Measurements from ENCODE around the gene NHERF1. TPM values are rescaled to one million over a fixed set of nuclear protein-coding genes. Genes with fewer than 3 reads are reported as not detected.

Gene NHERF1
- total and polyA plus RNA-seq, 2 of the 13 experiments (the other 11 are each of a cell fraction or from before 2014, with no cell fraction given) = 169 to 269 TPM

- TF ChIP-seq, protein P1, sequence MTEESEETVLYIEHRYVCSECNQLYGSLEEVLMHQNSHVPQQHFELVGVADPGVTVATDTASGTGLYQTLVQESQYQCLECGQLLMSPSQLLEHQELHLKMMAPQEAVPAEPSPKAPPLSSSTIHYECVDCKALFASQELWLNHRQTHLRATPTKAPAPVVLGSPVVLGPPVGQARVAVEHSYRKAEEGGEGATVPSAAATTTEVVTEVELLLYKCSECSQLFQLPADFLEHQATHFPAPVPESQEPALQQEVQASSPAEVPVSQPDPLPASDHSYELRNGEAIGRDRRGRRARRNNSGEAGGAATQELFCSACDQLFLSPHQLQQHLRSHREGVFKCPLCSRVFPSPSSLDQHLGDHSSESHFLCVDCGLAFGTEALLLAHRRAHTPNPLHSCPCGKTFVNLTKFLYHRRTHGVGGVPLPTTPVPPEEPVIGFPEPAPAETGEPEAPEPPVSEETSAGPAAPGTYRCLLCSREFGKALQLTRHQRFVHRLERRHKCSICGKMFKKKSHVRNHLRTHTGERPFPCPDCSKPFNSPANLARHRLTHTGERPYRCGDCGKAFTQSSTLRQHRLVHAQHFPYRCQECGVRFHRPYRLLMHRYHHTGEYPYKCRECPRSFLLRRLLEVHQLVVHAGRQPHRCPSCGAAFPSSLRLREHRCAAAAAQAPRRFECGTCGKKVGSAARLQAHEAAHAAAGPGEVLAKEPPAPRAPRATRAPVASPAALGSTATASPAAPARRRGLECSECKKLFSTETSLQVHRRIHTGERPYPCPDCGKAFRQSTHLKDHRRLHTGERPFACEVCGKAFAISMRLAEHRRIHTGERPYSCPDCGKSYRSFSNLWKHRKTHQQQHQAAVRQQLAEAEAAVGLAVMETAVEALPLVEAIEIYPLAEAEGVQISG (CRISPR knock-in tag; IDR thresholded peaks at IDR 0.05) = 0 out of 2 replicates have a peak, but pooled peaks have one; percentile 4
- TF ChIP-seq SMAD1 (CRISPR knock-in tag; IDR thresholded peaks at IDR 0.05; ENCODE audit: borderline replicate concordance, low read depth) (no peak), ZFP36L2 (CRISPR knock-in tag; IDR thresholded peaks at IDR 0.05) (no peak), THAP8 (CRISPR knock-in tag; IDR thresholded peaks at IDR 0.05; ENCODE audit: borderline replicate concordance) (no peak), CREM (IDR thresholded peaks at IDR 0.05) (no peak), CREM (CRISPR knock-in tag; IDR thresholded peaks at IDR 0.05) (no peak), ZNF879 (CRISPR knock-in tag; IDR thresholded peaks at IDR 0.05) (no peak), CBX2 (IDR thresholded peaks at IDR 0.05; ENCODE audit: low read depth, low read length) (no peak), CBX2 (CRISPR knock-in tag; IDR thresholded peaks at IDR 0.05; ENCODE audit: low read depth) (no peak), PRDM15 (CRISPR knock-in tag; IDR thresholded peaks at IDR 0.05) (no peak), TSC22D2 (CRISPR knock-in tag; IDR thresholded peaks at IDR 0.05; ENCODE audit: borderline replicate concordance) (no peak), EED (CRISPR knock-in tag; IDR thresholded peaks at IDR 0.05) (no peak)
- TF ChIP-seq, protein P2, sequence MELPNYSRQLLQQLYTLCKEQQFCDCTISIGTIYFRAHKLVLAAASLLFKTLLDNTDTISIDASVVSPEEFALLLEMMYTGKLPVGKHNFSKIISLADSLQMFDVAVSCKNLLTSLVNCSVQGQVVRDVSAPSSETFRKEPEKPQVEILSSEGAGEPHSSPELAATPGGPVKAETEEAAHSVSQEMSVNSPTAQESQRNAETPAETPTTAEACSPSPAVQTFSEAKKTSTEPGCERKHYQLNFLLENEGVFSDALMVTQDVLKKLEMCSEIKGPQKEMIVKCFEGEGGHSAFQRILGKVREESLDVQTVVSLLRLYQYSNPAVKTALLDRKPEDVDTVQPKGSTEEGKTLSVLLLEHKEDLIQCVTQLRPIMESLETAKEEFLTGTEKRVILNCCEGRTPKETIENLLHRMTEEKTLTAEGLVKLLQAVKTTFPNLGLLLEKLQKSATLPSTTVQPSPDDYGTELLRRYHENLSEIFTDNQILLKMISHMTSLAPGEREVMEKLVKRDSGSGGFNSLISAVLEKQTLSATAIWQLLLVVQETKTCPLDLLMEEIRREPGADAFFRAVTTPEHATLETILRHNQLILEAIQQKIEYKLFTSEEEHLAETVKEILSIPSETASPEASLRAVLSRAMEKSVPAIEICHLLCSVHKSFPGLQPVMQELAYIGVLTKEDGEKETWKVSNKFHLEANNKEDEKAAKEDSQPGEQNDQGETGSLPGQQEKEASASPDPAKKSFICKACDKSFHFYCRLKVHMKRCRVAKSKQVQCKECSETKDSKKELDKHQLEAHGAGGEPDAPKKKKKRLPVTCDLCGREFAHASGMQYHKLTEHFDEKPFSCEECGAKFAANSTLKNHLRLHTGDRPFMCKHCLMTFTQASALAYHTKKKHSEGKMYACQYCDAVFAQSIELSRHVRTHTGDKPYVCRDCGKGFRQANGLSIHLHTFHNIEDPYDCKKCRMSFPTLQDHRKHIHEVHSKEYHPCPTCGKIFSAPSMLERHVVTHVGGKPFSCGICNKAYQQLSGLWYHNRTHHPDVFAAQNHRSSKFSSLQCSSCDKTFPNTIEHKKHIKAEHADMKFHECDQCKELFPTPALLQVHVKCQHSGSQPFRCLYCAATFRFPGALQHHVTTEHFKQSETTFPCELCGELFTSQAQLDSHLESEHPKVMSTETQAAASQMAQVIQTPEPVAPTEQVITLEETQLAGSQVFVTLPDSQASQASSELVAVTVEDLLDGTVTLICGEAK (IDR thresholded peaks at IDR 0.05) = no peak
- TF ChIP-seq, protein P2 (CRISPR knock-in tag; IDR thresholded peaks at IDR 0.05) = no peak
Observed at GRCh38 chr17:74769266-74769855, 20.9 kb downstream of the NHERF1 start (continued).
